Bronchial epithelial cell (primary cell): Measurements from ENCODE around the gene CFAP221. TPM values are rescaled to one million over a fixed set of nuclear protein-coding genes. Genes with fewer than 3 reads are reported as not detected.

Experiments used
- DNase-seq: peaks from one replicate; pipeline ENCODE4 v3.0.0-alpha.2; 2010; ENCODE audit warnings: low read depth
- FAIRE-seq: peaks from 2 replicates; lab custom pipeline; 2011; peaks lifted over from hg19 to GRCh38; lab: Jason Lieb, UNC
- H3K27me3 ChIP-seq: 2 replicates; pipeline ENCODE4 v1.5.1; 2011; ENCODE audit warnings: low read length; ENCODE audit not compliant: control insufficient read depth, insufficient read depth
- H3K36me3 ChIP-seq: 2 replicates; pipeline ENCODE4 v1.5.1; 2011; ENCODE audit warnings: low read length; ENCODE audit not compliant: control insufficient read depth, insufficient read depth
- H3K4me3 ChIP-seq: 2 replicates; pipeline ENCODE4 v1.5.1; 2011; ENCODE audit warnings: mild to moderate bottlenecking, low read depth, low read length, control low read depth
- total RNA-seq: library from RNA; depleted of rRNA; stranded (reverse); fragments of >200 nt; gene quantifications from 2 replicates; pipeline ENCODE4 v1.2.1, GENCODE V29; 2014
- TF ChIP-seq, protein P1 (sequence below): IDR thresholded peaks from 2 replicates; pipeline ENCODE4 v1.5.1; 2011; ENCODE audit warnings: mild to moderate bottlenecking, moderate library complexity, low read length, control low read depth, inconsistent platforms; ENCODE audit not compliant: insufficient read depth, severe bottlenecking

The CFAP221 gene
- total RNA-seq, 1 donor from 2014 or later, result 0.26 TPM

DNA sequence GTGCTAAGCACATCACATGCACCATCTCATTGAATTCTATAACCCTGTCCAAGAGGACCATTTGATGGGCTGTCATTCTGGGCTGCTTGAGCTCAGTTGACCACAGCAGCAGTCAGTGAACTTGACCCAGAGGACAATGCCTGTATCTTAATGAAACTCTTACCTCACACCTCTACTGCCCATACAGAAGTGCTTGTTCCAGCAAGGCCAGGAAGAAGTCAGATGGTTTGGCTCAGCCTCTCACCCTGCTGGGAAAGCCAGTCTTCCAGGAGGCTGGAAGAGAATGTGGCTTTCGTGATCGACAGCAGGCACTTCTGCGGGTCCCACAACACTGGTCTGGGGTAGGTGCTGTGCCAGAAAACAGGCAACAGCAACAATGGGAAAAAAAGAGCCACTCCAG is 47.3 kb downstream of the CFAP221 start:
- no peak for FAIRE-seq
- H3K4me3 ChIP-seq, result no peak overlapping the region
- no peaks in the 10 kb centered on the region for H3K36me3 ChIP-seq
- H3K27me3 ChIP-seq, result no peaks in the 10 kb centered on the region
- no peak for DNase-seq
- TF ChIP-seq, protein P1, sequence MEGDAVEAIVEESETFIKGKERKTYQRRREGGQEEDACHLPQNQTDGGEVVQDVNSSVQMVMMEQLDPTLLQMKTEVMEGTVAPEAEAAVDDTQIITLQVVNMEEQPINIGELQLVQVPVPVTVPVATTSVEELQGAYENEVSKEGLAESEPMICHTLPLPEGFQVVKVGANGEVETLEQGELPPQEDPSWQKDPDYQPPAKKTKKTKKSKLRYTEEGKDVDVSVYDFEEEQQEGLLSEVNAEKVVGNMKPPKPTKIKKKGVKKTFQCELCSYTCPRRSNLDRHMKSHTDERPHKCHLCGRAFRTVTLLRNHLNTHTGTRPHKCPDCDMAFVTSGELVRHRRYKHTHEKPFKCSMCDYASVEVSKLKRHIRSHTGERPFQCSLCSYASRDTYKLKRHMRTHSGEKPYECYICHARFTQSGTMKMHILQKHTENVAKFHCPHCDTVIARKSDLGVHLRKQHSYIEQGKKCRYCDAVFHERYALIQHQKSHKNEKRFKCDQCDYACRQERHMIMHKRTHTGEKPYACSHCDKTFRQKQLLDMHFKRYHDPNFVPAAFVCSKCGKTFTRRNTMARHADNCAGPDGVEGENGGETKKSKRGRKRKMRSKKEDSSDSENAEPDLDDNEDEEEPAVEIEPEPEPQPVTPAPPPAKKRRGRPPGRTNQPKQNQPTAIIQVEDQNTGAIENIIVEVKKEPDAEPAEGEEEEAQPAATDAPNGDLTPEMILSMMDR, result no peak

- FAIRE-seq (no peak), DNase-seq (no peak)
- no peak overlapping the region for H3K4me3 ChIP-seq
- no peaks in the 10 kb centered on the region for H3K27me3 ChIP-seq
- TF ChIP-seq, protein P1, result no peak
- H3K36me3 ChIP-seq, result no peaks in the 10 kb centered on the region
These were observed 48.2 kb downstream of the CFAP221 start for GRCh38 chr2:119592436-119592835.

DNA sequence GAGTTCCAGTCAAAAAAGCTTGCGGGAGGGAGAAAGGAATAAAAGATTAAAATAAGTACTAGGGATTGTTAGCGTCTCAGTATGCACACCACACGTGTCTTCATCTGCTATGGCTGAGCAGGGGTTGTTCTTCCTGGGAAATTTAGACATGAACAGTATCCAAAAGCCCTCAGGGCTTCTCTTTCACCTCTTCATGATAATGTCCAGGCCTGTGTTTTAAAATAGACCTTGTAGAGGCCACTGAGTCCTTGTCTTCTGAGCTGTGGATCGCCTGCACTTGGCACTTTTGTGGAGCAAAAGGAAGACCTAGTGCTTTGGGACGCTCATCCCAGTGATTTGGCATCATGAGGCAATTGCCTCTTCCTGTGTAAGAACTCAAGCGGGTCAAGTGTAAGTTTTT is 52.4 kb downstream of the CFAP221 start:
- DNase-seq (no peak), FAIRE-seq (no peak)
- Histone ChIP-seq H3K4me3 (no peak overlapping the region), H3K36me3 (no peaks in the 10 kb centered on the region), H3K27me3 (no peaks in the 10 kb centered on the region)
- TF ChIP-seq, protein P1, result no peak

DNA sequence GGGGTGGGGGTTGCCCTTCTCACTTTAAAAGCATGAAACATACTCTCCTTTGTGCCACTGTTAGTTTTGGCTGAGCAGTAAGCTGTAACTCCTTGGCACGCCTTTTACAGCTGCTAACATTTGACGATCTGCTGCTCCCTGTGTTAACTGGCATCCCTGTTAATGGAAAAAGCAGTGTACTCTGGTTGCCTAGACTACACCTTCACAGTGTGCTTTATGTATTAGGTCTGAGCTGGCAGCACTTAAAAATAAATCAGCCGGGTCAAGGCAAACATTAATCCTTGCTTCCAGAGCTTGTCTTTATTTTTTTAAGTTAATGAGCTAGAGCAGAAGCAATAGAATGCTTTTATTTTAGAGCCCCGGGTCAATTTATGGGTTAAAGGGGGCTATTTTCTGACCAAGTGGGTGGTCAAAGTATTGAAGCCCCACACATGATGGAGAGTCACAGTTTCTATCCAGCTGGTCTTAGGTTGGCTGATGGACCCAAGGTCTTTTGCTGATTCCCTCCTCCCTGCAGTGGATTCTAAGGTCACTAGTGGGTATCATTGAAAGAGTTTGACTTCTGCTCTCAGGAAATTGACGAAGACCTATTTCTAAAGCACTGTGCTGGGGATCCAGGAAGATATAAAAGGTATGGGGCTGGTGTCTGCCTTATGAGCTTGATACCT is 54.5 kb downstream of the CFAP221 start:
- FAIRE-seq (no peak), DNase-seq (no peak)
- no peak overlapping the region for H3K4me3 ChIP-seq
- no peaks in the 10 kb centered on the region for H3K27me3 ChIP-seq
- H3K36me3 ChIP-seq, result no peaks in the 10 kb centered on the region
- TF ChIP-seq, protein P1, result no peak

- DNase-seq, result no peak
- Histone ChIP-seq H3K4me3 (no peak overlapping the region), H3K27me3 (no peaks in the 10 kb centered on the region), H3K36me3 (no peaks in the 10 kb centered on the region)
- no peak for FAIRE-seq
- TF ChIP-seq, protein P1, result no peak
These were observed 55.1 kb downstream of the CFAP221 start for GRCh38 chr2:119599384-119599783.

DNA sequence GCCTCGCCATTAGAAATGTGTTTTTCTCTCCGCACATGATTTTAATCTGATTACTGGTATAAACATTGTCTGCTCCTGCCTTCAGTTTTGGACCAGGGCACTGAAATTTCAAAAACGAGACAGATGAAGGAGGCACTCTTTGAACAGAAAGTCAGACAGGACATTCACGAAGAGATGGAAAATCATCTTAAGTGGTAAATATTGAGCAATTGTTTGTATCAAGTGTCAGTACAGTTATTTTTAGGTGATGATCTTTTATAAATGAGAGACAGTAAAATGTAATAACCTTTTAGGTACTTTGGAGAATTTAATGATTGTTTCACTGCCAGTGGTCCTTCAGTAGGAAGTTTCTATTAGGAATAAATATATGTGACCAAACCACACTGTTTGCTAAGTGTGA is 60.8 kb downstream of the CFAP221 start:
- Histone ChIP-seq H3K27me3 (no peaks in the 10 kb centered on the region), H3K36me3 (no peaks in the 10 kb centered on the region), H3K4me3 (no peak overlapping the region)
- TF ChIP-seq, protein P1, result no peak
- DNase-seq (no peak), FAIRE-seq (peak; percentile 47)
